H1 (cell line): ENCODE measurements around the gene AHNAK2.

Source experiments
- BACH1 ChIP-seq: IDR thresholded peaks from 2 replicates; pipeline ENCODE4 v1.6.1; 2012; ENCODE audit warnings: low read length, improper control_type of control experiment
- CTBP2 ChIP-seq: IDR thresholded peaks from 2 replicates; pipeline ENCODE4 v1.7.0; 2011; ENCODE audit warnings: borderline replicate concordance, mild to moderate bottlenecking, moderate library complexity, mixed read lengths, low read length; ENCODE audit not compliant: insufficient read depth, insufficient read length
- EGR1 ChIP-seq: IDR thresholded peaks from 2 replicates; pipeline ENCODE4 v1.6.1; 2011; ENCODE audit warnings: low read depth, low read length, borderline replicate concordance
- JUN ChIP-seq: IDR thresholded peaks from 2 replicates; pipeline ENCODE4 v1.6.1; 2011; ENCODE audit warnings: low read depth, mild to moderate bottlenecking, improper control_type of control experiment, low read length
- POLR2A ChIP-seq, 2 experiments: IDR thresholded peaks; 1 replicate in 1 of 2; 2 replicates in 1 of 2; pipeline ENCODE4 v1.6.1; 2011; ENCODE audit warnings: low read depth in 2 of 2, low read length in 2 of 2, mild to moderate bottlenecking in 2 of 2; ENCODE audit errors: control extremely low read depth in 1 of 2
- SIX5 ChIP-seq: IDR thresholded peaks from 2 replicates; pipeline ENCODE4 v1.6.1; 2011; ENCODE audit warnings: mild to moderate bottlenecking, low read depth, low read length
- SUZ12 ChIP-seq: fragments of 200-600 bp; sonication (generic); IDR thresholded peaks from 2 replicates; pipeline ENCODE4 v1.6.1; 2012; ENCODE audit warnings: mild to moderate bottlenecking, inconsistent platforms, low read length, moderate library complexity, mixed read lengths
- TAF1 ChIP-seq: IDR thresholded peaks from 2 replicates; pipeline ENCODE4 v1.6.1; 2011; ENCODE audit warnings: mild to moderate bottlenecking, low read depth, low read length
- TF ChIP-seq, protein P1 (sequence below), 3 experiments: IDR thresholded peaks; 1 replicate in 2 of 3; 2 replicates in 1 of 3; pipeline versions ENCODE4 v1.5.1 to v1.6.1; 2011; ENCODE audit warnings: low read length in 3 of 3, mild to moderate bottlenecking in 3 of 3, inconsistent platforms in 2 of 3, low read depth in 1 of 3, moderate library complexity in 1 of 3; ENCODE audit not compliant: insufficient read depth in 1 of 3; ENCODE audit errors: control extremely low read depth in 1 of 3

DNA sequence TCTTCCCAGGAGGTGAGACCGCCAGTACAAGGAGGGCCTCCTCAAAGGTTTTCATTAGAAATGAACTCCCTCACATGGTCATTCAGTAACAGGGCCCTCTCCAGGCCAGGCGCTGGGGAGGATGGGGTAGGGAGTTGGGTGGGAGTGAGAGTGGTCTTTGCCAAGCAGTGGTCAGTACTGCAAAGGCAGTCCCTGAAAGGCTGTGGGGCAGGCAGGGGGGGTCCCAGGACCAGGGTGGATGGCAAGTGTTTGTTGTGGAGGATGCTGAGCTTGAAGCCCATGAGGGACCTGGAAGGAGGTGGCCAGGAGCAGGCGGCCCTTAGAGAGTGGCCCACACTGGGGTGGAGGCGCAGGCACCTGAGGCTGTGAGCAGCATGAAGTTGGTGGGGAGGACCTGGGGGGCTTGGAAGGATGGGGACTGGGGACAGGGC, 87.0 kb downstream of the AHNAK2 start:
- TF ChIP-seq POLR2A (IDR thresholded peaks at IDR 0.05; ENCODE audit: control extremely low read depth in 1 of 2, low read depth in 2 of 2, low read length in 2 of 2) (no peak), SUZ12 (no peak), EGR1 (no peak), TAF1 (no peak), JUN (no peak), SIX5 (no peak), CTBP2 (no peak), BACH1 (no peak)
- TF ChIP-seq, protein P1, sequence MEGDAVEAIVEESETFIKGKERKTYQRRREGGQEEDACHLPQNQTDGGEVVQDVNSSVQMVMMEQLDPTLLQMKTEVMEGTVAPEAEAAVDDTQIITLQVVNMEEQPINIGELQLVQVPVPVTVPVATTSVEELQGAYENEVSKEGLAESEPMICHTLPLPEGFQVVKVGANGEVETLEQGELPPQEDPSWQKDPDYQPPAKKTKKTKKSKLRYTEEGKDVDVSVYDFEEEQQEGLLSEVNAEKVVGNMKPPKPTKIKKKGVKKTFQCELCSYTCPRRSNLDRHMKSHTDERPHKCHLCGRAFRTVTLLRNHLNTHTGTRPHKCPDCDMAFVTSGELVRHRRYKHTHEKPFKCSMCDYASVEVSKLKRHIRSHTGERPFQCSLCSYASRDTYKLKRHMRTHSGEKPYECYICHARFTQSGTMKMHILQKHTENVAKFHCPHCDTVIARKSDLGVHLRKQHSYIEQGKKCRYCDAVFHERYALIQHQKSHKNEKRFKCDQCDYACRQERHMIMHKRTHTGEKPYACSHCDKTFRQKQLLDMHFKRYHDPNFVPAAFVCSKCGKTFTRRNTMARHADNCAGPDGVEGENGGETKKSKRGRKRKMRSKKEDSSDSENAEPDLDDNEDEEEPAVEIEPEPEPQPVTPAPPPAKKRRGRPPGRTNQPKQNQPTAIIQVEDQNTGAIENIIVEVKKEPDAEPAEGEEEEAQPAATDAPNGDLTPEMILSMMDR (IDR thresholded peaks at IDR 0.05; ENCODE audit: control extremely low read depth in 1 of 3, insufficient read depth in 1 of 3, low read depth in 1 of 3, low read length in 3 of 3), result no peak
